Heart left ventricle (tissue), 16 donors: Measurements from ENCODE around the gene NECAB2. TPM values are rescaled to one million over a fixed set of nuclear protein-coding genes. Genes with fewer than 3 reads are reported as not detected.
A peak's percentile ranks its signal among the peaks of the same experiment; 100 is the strongest.

Experiments
- ATAC-seq, 4 donors: fragments of 200-7000 bp; cut with Tn5 transposase; one replicate each; pipeline ENCODE4 v1.9.1; 2020 to 2022; ENCODE audit warnings: moderate library complexity in 4 of 4, mild to moderate bottlenecking in 3 of 4, moderate number of reproducible peaks in 1 of 4
- DNase-seq, 5 donors: peaks; one replicate each; pipeline ENCODE4 v3.0.0-alpha.2; 2020
- H3K27ac ChIP-seq, 12 donors: fragments of 200-600 bp; sonication (generic) in 4 of 12; one replicate each; pipeline versions ENCODE4 v1.5.0 to v1.8.0; 2016 to 2022; ENCODE audit warnings: mild to moderate bottlenecking in 2 of 12
- H3K27me3 ChIP-seq, 9 donors: fragments of 200-600 bp; sonication (generic) in 2 of 9; one replicate each; pipeline versions ENCODE4 v1.5.1 to v1.8.0; 2016 to 2022; ENCODE audit warnings: mild to moderate bottlenecking in 3 of 9
- H3K36me3 ChIP-seq, 9 donors: fragments of 200-600 bp; sonication (generic) in 2 of 9; one replicate each; pipeline versions ENCODE4 v1.5.0 to v1.8.0; 2018 to 2022; ENCODE audit warnings: mild to moderate bottlenecking in 2 of 9
- H3K4me1 ChIP-seq, 12 donors: fragments of 200-600 bp; sonication (generic) in 4 of 12; one replicate each; pipeline versions ENCODE4 v1.5.0 to v1.8.0; 2016 to 2022; ENCODE audit warnings: mild to moderate bottlenecking in 3 of 12
- H3K4me3 ChIP-seq, 12 donors: fragments of 200-600 bp; sonication (generic) in 4 of 12; one replicate each; pipeline versions ENCODE4 v1.5.0 to v1.8.0; 2017 to 2022; ENCODE audit warnings: mild to moderate bottlenecking in 9 of 12, moderate library complexity in 4 of 12
- H3K9me3 ChIP-seq, 12 donors: fragments of 200-600 bp; sonication (generic) in 4 of 12; one replicate each; pipeline versions ENCODE4 v1.5.0 to v1.8.0; 2016 to 2022; ENCODE audit warnings: mild to moderate bottlenecking in 1 of 12
- CTCF ChIP-seq, 12 donors: fragments of 200-600 bp; sonication (generic) in 4 of 12; IDR thresholded peaks; one replicate each; pipeline versions ENCODE4 v1.5.0 to v1.8.0; 2018 to 2022; ENCODE audit warnings: antibody characterized with exemption in 12 of 12, mild to moderate bottlenecking in 5 of 12
- POLR2A ChIP-seq, 2 donors: fragments of 450-650 bp; IDR thresholded peaks; one replicate each; pipeline ENCODE4 v1.6.1; 2017; ENCODE audit warnings: antibody characterized with exemption in 2 of 2, mild to moderate bottlenecking in 2 of 2, moderate library complexity in 2 of 2
- WGBS, 4 donors: extraction: QIAGEN DNeasy Blood & Tissue Kit in 2 of 4; methylation state at CpG; one replicate each; pipeline versions ENCODE4 v1.1.5 to v1.1.7; 2013 to 2018; 5-methylcytosine and 5-hydroxymethylcytosine counted together
- intact Hi-C, 10 donors: fragments of 100-400 bp; cut with DNase I; formaldehyde crosslinking; loops; one replicate each; pipeline versions ENCODE4 v1.11.1 to v1.14.2; 2022
- polyA plus RNA-seq, 2 donors: library from polyadenylated mRNA; stranded (reverse); fragments of 200-250 nt; gene quantifications; one replicate each; pipeline ENCODE4 v1.2.3, GENCODE V29; 2013
- total RNA-seq, 9 donors: library from RNA; depleted of rRNA in 2 of 9; stranded (reverse); fragments of >200 nt in 2 of 9; fragmentation: NEBNext Ultra II Directional in 3 of 9; extraction: Animal tissue kit (Norgen Biotek cat#: 25700) in 3 of 9; gene quantifications; one replicate each; pipeline versions ENCODE4 v1.1.0 to v1.2.4, GENCODE V29; 2016 to 2023
- donor health status: ischemic (EF 13 %, LVEDD 7.1; RV severe dilation, severe dysfunction).
- donor health status: healthy with polysubstance abuse.
- donor health status: DM: no; HTN: yes; CAD: no.
- donor health status: DM: no; HTN: no; CAD: no.
- donor health status: ischemic (EF 25% LVEDD 6.9; RV normal size, moderate dysfunction).
- donor health status: ischemic (EF 25% LVEDD 5.7; RV mildly dilated, moderate dysfunction).
- donor health status: healthy.
- donor health status: DM: yes; HTN: yes; CAD: no.
- donor health status: ischemic (EF 35%, LVEDD 5.7; RV mildly dilated, moderate dysfunction).
- donor health status: nonischemic (EF 11% LVEDD 7.7; RV severe dilation, severe dysfunction).
- donor health status: DM: yes; HTN: yes; CAD: no.
- donor health status: PGD.
- donor health status: ischemic (EF 29% LVEDD 5.4; RV normal size, mild dysfunction).
- donor health status: nonischemic (EF 23%, LVEDD 6.1; RV moderate dilation, normal function).

Gene NECAB2
- total and polyA plus RNA-seq, 11 donors: 0.24 to 2.1 (median 0.88) TPM; not detected in 2

- TF ChIP-seq CTCF (IDR thresholded peaks at IDR 0.05) (no peak), POLR2A (IDR thresholded peaks at IDR 0.05) (no peak)
- no peak overlapping the region for H3K27ac ChIP-seq
- no peaks in the 10 kb centered on the region for H3K27me3 ChIP-seq
- H3K4me3 ChIP-seq: no peak overlapping the region
- peaks cover 0 to 20% (median 11%) of the 10 kb centered on the region in 12 donors for H3K4me1 ChIP-seq
- H3K9me3 ChIP-seq: no peaks in the 10 kb centered on the region
- 82 to 90% (median 86%) methylated on average over 16 to 22 of the region's 22 CpGs for WGBS, 4 donors
- peaks cover 0 to 6% (median 0%) of the 10 kb centered on the region in 9 donors for H3K36me3 ChIP-seq
- intact Hi-C loops: no loop called here
- DNase-seq: no peak
- ATAC-seq: peak in 1 of 4 donors; percentile 4
Measured at GRCh38 chr16:83930730-83931500, 37.1 kb upstream of the NECAB2 start.

DNA sequence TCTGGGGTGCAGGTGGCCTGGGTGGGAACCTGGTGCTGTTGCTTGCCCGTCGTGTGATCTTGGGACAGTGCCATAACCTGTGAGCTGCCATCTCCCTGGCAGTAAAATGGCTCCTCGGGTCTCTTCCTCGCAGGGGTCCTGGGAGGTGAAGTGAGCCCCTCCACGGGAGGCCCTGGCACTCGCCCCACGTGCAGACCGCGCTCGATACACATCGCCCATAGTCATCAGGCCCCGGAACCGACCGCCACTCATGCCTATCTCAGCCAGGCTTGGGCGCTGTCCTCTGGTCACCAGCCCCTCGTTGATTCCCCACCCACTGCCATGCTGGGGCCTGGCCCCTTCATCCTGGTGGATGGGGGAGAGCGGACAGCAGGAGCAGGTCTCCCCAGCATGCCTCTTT is 36.5 kb upstream of the NECAB2 start:
- ATAC-seq (no peak), DNase-seq (no peak)
- H3K4me1 ChIP-seq: peaks cover 0 to 14% (median 7%) of the 10 kb centered on the region in 12 donors
- no peaks in the 10 kb centered on the region for H3K27me3 ChIP-seq
- intact Hi-C loops: no loop called here
- H3K36me3 ChIP-seq: peaks cover 0 to 6% (median 0%) of the 10 kb centered on the region in 9 donors
- no peak overlapping the region for H3K4me3 ChIP-seq
- 86 to 93% (median 88%) methylated on average over 15 to 17 of the region's 17 CpGs for WGBS, 4 donors
- TF ChIP-seq POLR2A (IDR thresholded peaks at IDR 0.05): no peak
- no peak for TF ChIP-seq CTCF (IDR thresholded peaks at IDR 0.05)
- no peak overlapping the region for H3K27ac ChIP-seq
- H3K9me3 ChIP-seq: no peaks in the 10 kb centered on the region

- Histone ChIP-seq H3K36me3 (peaks cover 0 to 6% (median 0%) of the 10 kb centered on the region in 9 donors), H3K4me3 (no peak overlapping the region), H3K4me1 (peaks cover 0 to 7% (median 4%) of the 10 kb centered on the region in 12 donors), H3K27me3 (no peaks in the 10 kb centered on the region), H3K27ac (no peak overlapping the region), H3K9me3 (no peaks in the 10 kb centered on the region)
- 94 to 96% (median 95%) methylated on average over 11 of the region's 11 CpGs for WGBS, 4 donors
- intact Hi-C loops: no loop called here
- no peak for TF ChIP-seq CTCF (IDR thresholded peaks at IDR 0.05)
- TF ChIP-seq POLR2A (IDR thresholded peaks at IDR 0.05): no peak
- ATAC-seq: no peak
- DNase-seq: no peak
Measured at GRCh38 chr16:83932304-83932703, 35.7 kb upstream of the NECAB2 start.

GRCh38 chr16:83932955-83933673 is 34.9 kb upstream of the NECAB2 start:
- TF ChIP-seq POLR2A (IDR thresholded peaks at IDR 0.05): no peak
- no peak for TF ChIP-seq CTCF (IDR thresholded peaks at IDR 0.05)
- H3K9me3 ChIP-seq: no peaks in the 10 kb centered on the region
- intact Hi-C loops: no loop called here
- no peak overlapping the region for H3K27ac ChIP-seq
- peaks cover 0 to 7% (median 4%) of the 10 kb centered on the region in 12 donors for H3K4me1 ChIP-seq
- ATAC-seq: no peak
- H3K27me3 ChIP-seq: no peaks in the 10 kb centered on the region
- 86 to 94% (median 89%) methylated on average over 25 of the region's 25 CpGs for WGBS, 4 donors
- no peak overlapping the region for H3K4me3 ChIP-seq
- no peak for DNase-seq
- H3K36me3 ChIP-seq: peaks cover 0 to 6% (median 0%) of the 10 kb centered on the region in 9 donors
